Measurements from ENCODE around the gene ZHX3.

The ZHX3 gene

GRCh38 chr20:41348430-41349172 lies 31.1 kb upstream of the ZHX3 start:
- no peak overlapping the region for H3K4me3 ChIP-seq (ENCODE audit: control insufficient read depth, low read depth, low read length)
- no peak for TF ChIP-seq CTCF (IDR thresholded peaks at IDR 0.05; ENCODE audit: control insufficient read depth, insufficient read depth, low read depth, low read length, missing control alignments)
- no peak for DNase-seq (ENCODE audit: low read depth)

GRCh38 chr20:41347523-41348429 lies 30.2 kb upstream of the ZHX3 start:
- TF ChIP-seq CTCF (IDR thresholded peaks at IDR 0.05; ENCODE audit: control insufficient read depth, insufficient read depth, low read depth, low read length, missing control alignments): no peak
- DNase-seq (ENCODE audit: low read depth): no peak
- no peak overlapping the region for H3K4me3 ChIP-seq (ENCODE audit: control insufficient read depth, low read depth, low read length)

GRCh38 chr20:41345729-41346067 lies 28.2 kb upstream of the ZHX3 start:
- DNase-seq (ENCODE audit: low read depth): no peak
- TF ChIP-seq CTCF (IDR thresholded peaks at IDR 0.05; ENCODE audit: control insufficient read depth, insufficient read depth, low read depth, low read length, missing control alignments): no peak
- no peak overlapping the region for H3K4me3 ChIP-seq (ENCODE audit: control insufficient read depth, low read depth, low read length)

- DNase-seq (ENCODE audit: low read depth): no peak
- no peak for TF ChIP-seq CTCF (IDR thresholded peaks at IDR 0.05; ENCODE audit: control insufficient read depth, insufficient read depth, low read depth, low read length, missing control alignments)
- no peak overlapping the region for H3K4me3 ChIP-seq (ENCODE audit: control insufficient read depth, low read depth, low read length)
These were observed 27.6 kb upstream of the ZHX3 start for GRCh38 chr20:41344938-41345728.

- no peak for TF ChIP-seq CTCF (IDR thresholded peaks at IDR 0.05; ENCODE audit: control insufficient read depth, insufficient read depth, low read depth, low read length, missing control alignments)
- no peak for DNase-seq (ENCODE audit: low read depth)
- H3K4me3 ChIP-seq (ENCODE audit: control insufficient read depth, low read depth, low read length): no peak overlapping the region
These were observed 26.9 kb upstream of the ZHX3 start for GRCh38 chr20:41344477-41344876.

Data from AG09309 (cell line).